Stimulated activated CD8-positive, alpha-beta memory T cell treated with anti-CD3 and anti-CD28 coated beads, Interleukin-12 subunit alpha, Interleukin-12 subunit beta, amount 100 ng/mL, for 24 hours (primary cell): Measurements from ENCODE around the gene FAM135A.
"Not testable (repeated sequence)": the region's sequence is repeated elsewhere in the genome, so short reads cannot be mapped to it uniquely, and the experiment has no call there.

Source experiments
- DNase-seq: peaks from one replicate; pipeline ENCODE4 v3.0.0-alpha.2; 2020; ENCODE audit errors: extremely low read depth

The FAM135A gene

DNA sequence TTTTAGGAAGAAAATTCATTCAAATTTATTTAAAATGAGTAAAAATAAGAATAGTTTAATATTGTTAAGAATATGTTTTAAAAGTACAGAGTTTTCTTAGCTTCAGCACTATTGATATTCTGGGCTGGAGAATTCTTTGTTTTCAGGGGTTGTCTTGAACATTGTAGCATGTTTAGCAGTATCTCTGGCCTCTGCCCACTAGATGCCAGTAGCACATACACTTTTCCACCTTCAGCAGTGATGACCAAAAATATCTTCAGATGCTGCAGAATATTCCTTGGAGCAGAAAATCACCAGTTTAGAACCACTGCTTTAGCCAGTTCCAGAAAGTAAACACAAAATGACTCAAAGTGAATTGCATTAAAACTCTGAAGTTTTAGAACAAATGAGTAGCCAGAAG is 134.0 kb downstream of the FAM135A start:
- no peak for DNase-seq

DNA sequence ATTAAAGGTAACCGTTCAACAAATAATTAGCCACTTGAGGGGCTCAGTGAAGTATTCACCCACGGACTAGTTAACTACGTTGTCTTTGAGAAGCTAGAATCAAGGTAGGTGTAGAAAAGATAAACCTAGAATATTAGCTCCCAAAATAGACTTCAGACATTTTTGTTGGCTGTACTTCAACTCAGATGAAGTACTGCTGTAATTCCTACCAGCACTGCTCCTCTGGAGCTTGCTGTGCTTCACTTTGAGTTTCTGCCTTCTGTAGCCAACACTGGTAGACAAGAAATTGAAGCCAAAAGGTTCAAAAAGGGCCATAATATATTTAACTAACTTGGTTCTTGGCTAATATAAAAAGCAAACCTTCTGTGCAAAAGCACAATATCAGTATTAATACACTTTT is 134.6 kb downstream of the FAM135A start:
- no peak for DNase-seq

DNA sequence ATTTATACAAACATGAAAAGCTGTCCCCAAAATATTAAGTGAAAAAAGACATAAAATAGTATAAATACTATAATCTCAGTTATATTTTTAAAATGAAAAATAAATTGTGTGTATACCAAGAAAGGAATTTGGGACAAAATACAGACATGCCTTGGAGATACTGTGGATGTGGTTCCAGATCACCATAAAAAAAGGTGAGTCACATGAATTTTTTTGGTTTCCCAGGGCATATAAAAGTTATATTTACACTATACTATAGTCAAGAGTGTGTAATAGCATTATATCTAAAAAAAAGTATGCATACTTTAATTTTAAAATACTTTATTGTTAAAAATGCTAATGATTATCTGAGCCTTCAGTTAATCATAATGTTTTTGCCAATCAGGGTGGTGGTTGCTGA is 136.0 kb downstream of the FAM135A start:
- DNase-seq: no peak

DNA sequence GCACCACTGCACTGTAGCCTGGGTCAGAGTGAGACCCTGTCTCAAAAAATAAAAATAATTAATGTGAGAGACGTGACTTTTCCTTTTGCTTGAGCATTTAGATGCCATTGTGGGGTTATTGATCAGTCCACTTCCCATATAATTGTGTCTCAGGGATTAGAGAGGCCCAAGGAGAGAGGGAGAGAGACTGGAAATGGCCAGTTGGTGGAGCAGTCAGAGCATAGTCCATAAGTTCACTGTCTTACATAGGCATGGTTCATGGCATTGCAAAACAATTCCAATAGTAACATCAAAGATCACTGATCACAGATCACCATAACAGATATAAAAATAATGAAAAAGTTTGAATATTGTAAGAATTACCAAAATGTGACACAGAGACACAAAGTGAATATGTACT is 138.3 kb downstream of the FAM135A start:
- no peak for DNase-seq

DNA sequence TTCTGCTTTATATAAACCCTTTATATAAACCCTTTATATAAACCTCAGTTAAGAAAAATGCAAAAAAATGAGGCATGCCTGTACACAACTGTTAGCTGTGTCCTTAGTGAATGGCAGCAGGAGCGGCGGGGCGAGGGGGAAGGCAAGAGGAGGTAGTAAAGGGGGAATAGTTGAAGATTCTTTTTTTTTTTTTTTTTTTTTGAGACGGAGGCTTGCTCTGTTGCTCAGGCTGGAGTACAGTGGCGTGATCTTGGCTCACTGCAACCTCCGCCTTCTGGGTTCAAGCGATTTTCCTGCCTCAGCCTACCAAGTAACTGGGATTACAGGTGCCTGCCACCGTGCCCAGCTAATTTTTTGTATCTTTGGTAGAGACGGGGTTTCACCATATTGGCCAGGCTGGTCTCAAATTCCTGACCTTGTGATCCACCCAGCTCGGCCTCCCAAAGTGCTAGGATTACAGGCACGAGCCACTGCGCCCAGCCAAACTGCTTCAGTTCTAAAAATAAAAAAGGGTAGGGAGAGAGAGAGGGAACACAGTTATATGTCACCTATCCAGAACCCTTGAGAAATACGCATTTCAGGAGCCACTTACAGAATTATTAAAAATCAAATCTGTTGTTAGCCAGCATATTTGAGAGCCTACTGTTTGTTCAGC is 139.1 kb downstream of the FAM135A start:
- not testable (repeated sequence) for DNase-seq

DNA sequence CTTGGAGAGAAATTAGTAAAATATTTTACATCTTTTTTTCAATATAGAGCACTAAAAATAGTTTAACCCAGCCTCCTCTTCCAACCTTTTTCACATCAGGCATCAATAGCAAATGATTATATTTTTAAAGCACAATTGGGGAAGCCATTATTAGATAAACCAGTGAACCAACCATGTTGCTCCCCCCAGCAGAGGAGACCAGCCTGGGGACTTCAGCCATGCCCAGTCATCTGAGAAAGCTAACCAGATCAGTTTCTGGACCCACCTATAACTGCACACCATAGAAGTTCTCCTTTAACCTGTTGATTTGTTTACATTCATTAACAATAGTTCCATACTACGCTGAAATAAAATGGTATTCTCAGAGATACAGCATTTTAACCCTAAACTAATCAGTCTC is 139.7 kb downstream of the FAM135A start:
- DNase-seq: no peak

DNA sequence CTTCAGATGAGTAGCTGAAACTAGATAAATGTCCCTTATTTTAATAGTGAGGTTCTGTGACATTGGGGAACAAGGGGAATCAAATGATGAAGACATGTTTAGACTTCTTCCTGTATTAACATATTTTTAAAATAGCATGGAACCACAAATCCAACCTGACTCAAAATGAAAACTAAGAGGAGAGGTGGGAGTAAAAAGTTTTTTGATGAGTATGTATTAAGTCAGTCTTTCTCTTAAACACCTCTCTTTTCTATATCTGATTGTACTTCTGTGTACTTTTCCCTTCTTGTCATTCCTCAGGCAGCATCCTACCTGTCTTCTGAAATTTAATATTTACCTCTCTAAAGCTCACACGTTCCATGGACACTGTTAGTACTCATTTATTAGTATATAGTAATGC is 144.7 kb downstream of the FAM135A start:
- no peak for DNase-seq

DNA sequence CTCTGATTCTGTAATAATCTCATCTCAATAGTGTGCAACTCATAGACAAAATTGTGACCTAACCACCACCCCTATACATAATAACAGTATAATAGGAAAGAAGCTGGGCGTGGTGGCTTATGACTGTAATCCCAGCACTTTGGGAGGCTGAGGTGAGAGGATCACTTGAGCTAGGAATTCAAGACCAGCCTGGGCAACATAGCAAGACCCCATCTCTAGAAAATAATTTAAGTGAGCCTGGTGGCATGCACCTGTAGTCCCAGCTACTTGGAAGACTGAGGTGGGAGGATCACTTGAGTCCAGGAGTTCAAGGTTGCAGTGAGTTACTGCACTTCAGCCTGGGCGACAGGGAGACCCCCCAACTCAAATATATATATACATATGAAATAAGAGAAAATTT is 149.1 kb downstream of the FAM135A start:
- not testable (repeated sequence) for DNase-seq

DNA sequence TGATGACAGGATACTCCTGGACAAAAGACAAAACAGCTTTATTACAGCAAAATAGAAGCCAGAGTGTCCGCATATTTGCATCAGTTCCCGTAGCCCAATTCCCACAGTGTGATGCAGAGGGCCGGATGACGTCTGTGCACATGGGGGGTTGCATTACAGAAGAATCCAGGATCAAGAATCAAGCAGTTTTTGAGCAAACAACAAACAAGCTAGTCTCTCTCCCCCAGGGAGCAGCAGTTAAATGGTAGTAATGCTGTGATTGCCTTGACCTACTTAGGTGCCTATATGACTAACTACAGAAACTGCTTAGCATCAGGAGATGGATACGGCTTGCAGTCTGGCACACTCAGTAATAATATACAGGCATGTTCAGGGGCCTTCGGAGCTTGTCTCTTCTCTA is 150.2 kb downstream of the FAM135A start:
- no peak for DNase-seq

DNA sequence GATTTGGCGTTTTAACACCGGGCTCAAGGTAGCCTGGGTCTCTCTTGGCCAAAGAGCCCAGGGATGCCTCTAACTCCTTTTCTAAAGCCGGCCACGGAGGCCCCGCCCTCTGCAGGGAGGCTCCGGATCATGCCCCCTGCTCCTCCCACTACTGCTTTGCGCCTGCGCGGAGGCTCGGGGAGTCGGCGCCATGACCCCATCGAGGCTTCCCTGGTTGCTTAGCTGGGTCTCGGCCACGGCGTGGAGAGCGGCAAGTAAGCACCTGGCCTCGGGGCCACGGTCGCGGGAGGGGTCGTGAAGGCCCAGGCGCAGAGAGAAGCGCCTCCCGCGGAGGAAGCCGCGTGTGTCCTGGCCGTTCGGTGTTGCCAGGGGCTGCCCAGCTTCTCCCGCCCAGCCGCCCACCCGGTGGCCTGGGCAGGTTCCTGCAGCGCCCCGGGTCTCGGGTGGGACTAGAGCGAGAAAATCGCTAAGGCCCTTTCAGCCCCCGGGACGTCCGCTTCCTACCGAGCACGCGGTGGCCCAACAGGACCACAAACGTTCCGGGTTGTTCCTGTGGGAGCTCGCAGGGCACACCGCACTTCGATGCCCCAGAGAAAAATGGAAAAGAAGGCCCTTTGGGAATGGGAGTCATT is 153.6 kb downstream of the FAM135A start, which contains the start of gene SDHAF4:
TSS of gene SDHAF4 (plus strand) at position 180 of the 632 bp plus-strand sequence. CDS start at position 191, 11 bp downstream.
- DNase-seq: peak; percentile 84

DNA sequence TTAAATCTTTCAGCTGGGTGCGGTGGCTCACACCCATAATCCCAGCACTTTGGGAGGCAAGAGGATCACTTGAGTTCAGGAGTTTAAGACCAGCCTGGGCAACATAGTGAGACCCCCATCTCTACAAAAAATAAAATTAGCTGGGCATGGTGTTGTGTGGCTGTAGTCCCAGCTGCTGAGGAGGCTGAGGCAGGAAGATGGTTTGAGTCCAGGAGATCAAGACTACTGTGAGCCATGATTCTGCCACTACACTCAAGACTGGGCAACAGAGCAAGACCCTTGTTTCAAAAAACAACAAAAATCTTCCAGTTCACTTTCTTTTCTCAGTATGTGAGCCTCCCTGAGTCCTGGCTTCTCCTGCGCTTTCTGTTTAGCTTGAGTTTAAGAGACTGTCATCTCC is 161.3 kb downstream of the FAM135A start:
- DNase-seq: no peak

DNA sequence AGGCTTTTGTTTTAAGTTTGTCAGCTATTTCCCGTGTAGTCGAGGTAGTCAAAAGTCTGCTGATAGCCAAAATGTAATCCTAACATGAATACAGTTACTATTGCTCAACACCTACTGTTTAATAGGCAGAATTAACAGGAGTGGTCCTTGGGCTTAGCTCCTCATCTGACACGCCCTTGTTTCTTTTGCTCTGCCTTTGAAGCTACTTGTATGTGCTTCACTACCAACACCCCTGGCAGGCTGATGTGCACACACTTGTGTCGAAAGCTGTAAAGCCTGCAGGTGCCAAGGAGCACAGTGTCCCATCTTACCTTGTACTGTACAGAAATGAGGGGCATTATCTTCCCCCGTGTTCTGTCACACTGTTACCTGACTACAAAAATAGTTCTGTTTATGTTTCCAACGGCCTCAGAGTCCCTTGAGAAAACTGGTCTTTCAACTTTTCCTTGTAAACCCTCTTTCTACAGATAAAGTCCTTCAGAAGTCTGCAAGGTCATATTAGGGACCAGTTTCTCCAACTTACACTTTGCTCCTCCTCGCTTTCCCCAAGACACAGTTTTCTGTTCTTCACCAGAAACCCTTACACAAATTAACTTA is 162.7 kb downstream of the FAM135A start:
- no peak for DNase-seq

DNA sequence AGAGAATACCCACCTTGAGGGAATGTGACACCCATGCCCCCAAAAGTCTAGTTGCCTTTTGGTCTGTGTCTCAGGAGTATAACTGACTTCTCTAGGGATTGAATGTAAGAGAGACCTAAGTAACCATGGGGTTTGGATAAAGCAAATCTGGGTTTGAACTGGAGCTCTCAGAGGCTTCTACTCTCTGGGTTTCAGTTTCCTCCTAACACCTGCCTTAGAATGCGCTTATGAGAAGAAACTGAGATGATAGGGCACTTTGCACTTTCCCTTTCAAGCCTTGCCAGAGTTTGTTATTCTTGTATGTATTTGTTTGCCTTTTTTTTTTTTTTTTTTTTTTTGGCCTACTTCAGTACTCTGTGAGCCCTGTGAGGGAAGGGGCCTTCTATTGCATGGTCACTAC is 172.8 kb downstream of the FAM135A start:
- DNase-seq: no peak

DNA sequence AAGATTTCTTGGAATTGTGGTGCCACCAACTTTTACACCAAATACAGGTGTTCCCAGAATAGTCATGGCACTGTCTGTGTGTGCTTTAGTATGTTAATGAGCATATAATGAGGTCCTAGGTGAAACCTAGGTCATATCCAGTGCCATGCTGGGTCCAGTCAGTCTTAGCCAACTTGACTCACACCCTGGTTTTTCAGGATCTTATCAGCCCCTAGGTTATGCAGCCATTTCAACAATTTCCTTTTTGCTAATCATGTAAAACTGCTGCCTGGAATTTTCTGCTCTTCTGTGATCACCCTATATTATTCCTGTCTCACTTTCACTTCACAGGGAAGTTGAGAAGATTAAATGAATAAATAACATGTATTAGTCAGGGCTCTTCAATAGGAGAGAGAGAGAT is 177.1 kb downstream of the FAM135A start:
- no peak for DNase-seq

DNA sequence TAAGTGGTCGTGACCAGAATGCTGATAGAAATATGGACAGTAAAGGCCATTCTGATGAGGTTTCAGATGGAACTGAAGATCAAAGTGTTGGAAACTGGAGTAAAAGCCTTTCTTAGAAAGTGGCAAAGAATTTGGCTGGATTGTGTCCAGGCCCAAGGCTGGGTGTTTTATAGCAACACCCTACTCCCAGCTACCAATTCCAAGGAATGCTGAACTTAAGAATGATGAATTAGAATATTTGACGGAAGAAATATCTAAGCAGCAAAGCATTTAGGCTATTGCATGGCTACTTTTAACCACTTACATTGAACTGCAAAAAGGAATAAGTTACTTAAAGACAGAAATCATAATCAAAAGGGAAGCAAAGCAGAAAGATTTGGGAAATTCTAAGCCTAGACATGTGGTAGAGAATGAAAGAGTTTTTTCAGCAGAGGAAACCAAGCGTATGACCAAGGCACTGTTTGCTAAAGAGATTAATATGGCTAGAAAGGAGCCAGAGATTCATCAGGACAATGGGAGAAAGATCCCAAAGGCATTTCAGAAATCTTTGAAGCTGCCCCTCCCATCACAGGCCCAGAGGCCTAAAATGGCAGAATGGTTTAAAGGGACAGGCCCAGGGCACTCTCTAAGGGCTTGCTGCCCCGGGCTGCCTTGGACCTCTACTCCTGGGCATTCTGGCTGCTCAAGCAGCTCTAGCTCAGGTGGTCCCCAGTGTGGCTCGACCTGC is 179.2 kb downstream of the FAM135A start:
- DNase-seq: no peak

DNA sequence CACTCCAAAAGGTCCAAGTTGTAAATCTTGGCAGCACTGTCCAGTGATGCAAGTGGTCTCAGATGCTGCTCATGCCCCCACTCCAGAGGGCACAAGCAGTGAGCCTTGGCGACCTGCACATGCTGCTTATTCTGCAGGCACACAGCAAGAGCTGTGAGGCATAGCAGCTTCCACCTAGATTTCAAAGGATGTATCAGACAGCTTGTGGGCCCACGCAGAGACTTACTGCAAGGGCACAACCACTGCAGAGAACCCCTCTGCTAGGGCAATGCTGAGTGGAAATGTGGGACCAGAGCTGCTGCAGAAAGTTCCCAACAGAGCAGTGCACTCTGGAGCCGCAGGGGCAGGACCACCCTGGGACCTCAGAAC is 179.8 kb downstream of the FAM135A start:
- no peak for DNase-seq

DNA sequence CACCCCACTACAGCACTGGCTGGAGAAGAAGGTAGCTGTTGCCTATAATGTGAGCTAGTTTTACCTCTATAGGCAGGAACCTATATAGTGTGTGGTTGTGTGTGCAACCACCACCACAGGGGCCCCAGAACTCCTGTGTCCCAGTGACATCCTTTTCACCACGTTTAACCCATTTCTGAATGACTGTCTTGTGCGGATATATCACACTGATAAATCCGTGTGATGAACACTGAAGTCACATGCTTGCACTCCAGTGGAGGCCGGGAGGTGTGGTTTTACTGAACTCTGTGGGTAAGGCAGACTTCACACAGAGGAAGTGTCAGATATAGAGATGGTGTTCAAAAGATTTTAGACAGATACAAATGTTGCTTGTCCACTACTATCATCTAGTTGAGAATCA is 185.9 kb downstream of the FAM135A start:
- no peak for DNase-seq

DNA sequence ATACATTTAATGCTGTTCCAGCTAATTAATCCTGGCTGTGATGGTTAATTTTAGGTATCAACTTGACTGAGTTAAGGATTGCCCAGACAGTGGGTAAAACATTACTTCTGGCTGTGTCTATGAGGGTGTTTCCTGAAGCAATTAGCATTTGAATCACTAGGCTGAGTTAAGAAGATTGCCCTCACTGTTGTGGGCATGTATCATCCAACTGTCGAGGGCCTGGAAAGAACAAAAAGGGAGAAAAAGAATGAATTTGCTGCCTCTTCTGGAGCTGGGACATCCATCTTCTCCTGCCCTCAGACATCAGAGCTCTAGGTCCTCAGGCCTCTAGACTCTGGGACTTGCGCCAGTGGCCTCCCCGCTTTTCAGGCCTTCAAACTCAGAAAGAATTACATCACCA is 187.7 kb downstream of the FAM135A start:
- no peak for DNase-seq

DNA sequence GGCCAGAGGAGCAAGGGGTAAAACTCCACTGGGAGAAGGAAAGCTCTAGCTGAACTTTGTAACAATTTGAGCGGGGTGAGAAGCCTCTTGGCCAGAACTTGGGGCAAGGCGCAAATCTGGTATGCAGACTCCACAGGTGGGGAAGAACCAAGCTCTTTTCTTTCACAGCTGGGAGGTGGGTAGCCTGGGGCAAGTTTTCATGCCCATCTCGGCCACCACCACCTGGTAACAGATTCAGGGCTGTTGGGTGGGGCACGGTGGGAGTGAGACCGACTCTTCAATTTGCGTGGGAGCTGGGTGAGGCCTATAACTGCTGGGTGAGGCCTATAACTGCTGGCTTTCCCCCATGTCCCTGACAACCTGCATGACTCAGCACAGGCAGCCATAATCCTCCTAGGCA is 190.9 kb downstream of the FAM135A start:
- DNase-seq: no peak

DNA sequence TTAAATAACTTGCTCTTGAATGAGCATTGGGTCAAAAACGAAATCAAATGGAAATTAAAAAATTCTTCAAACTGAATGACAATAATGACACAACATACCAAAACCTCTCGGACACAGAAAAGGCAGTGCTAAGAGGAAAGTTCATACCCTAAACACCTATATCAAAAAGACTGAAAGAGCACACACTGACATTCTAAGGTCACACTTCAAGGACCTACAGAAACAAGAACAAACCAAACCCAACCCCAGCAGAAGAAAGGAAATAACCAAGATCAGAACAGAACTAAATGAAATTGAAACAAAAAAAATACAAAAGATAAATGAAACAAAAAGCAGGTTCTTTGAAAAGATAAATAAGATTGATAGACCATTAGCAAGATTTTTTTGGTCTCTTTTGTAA is 194.1 kb downstream of the FAM135A start:
- DNase-seq: not testable (repeated sequence)

DNA sequence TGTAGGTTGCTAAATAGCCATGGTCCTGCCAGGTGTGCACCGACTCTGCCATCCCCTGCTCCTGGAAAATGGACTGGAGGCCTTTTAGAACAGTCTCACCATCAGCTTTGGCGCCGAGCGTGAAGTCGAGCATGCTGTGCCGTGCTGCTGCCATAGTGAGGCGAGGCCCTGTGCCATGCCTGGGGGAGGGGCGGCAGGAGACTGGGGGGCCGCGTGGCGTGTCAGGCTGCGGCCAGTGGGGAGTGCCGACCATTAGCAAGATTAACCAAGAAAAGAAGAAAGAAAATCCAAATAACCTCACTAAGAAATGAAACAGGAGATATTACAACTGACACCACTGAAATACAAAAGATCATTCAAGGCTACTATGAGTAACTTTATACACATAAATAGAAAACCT is 195.9 kb downstream of the FAM135A start:
- not testable (repeated sequence) for DNase-seq
